Gastroesophageal sphincter (tissue), 3 donors: ENCODE measurements around the gene CDH1.

Experiments used
- CTCF ChIP-seq, 4 experiments: fragments of 200-600 bp in 2 of 4; fragments of 450-650 bp in 2 of 4; sonication (generic) in 1 of 4; IDR thresholded peaks; one replicate each; pipeline ENCODE4 v1.5.1; 2017 to 2019; ENCODE audit warnings: antibody characterized with exemption in 4 of 4, mild to moderate bottlenecking in 2 of 4, moderate library complexity in 2 of 4
- EP300 ChIP-seq: sonication (generic); formaldehyde crosslinking; IDR thresholded peaks from one replicate; pipeline ENCODE4 v1.6.1; 2017; ENCODE audit warnings: antibody characterized with exemption, mild to moderate bottlenecking

- TF ChIP-seq CTCF (IDR thresholded peaks at IDR 0.05) = no peak
- TF ChIP-seq EP300 = no peak
Measured at GRCh38 chr16:68749432-68749831, 12.3 kb downstream of the CDH1 start.
